GM23338 (cell line): Measurements from ENCODE around the gene RTN4RL2. TPM values are rescaled to one million over a fixed set of nuclear protein-coding genes. Genes with fewer than 3 reads are reported as not detected.

ENCODE experiments used
- ATAC-seq: fragments of 200-7000 bp; cut with Tn5 transposase; 3 replicates; pipeline ENCODE4 v1.9.1; 2020
- DNase-seq: peaks from one replicate; pipeline ENCODE4 v3.0.0-alpha.2; 2015; ENCODE audit warnings: low spot score
- H2AFZ ChIP-seq: fragments of 200-600 bp; sonication (generic); 2 replicates; pipeline ENCODE4 v1.8.0; 2016; ENCODE audit warnings: antibody characterized with exemption, mild to moderate bottlenecking, moderate library complexity
- H3F3A ChIP-seq: fragments of 200-600 bp; sonication (generic); replicated peaks from 2 replicates; pipeline ENCODE4 v1.8.0; 2017; ENCODE audit warnings: antibody characterized with exemption, mixed run types, low read depth
- H3K27ac ChIP-seq: fragments of 200-600 bp; sonication (generic); 2 replicates; pipeline ENCODE4 v1.6.1; 2016; ENCODE audit warnings: low read depth
- H3K27me3 ChIP-seq: fragments of 200-600 bp; sonication (generic); 2 replicates; pipeline ENCODE4 v1.8.0; 2016; ENCODE audit warnings: mild to moderate bottlenecking, mixed run types, moderate library complexity; ENCODE audit not compliant: insufficient read depth
- H3K36me3 ChIP-seq: fragments of 200-600 bp; sonication (generic); 2 replicates; pipeline ENCODE4 v1.8.0; 2016; ENCODE audit warnings: mild to moderate bottlenecking; ENCODE audit not compliant: insufficient read depth
- H3K4me1 ChIP-seq: fragments of 200-600 bp; sonication (generic); 2 replicates; pipeline ENCODE4 v1.8.0; 2016; ENCODE audit warnings: mild to moderate bottlenecking, moderate library complexity; ENCODE audit not compliant: insufficient read depth
- H3K4me2 ChIP-seq: fragments of 200-600 bp; sonication (generic); 2 replicates; pipeline ENCODE4 v1.7.1; 2017; ENCODE audit warnings: mixed run types
- H3K4me3 ChIP-seq: fragments of 200-600 bp; sonication (generic); 2 replicates; pipeline ENCODE4 v1.6.1; 2016; ENCODE audit warnings: mixed run types
- H3K79me2 ChIP-seq: fragments of 200-600 bp; sonication (generic); replicated peaks from 2 replicates; pipeline ENCODE4 v1.8.0; 2017; ENCODE audit warnings: mild to moderate bottlenecking; ENCODE audit not compliant: insufficient read depth
- H3K9me2 ChIP-seq: fragments of 200-600 bp; sonication (generic); 2 replicates; pipeline ENCODE4 v1.8.0; 2017; ENCODE audit not compliant: insufficient read depth
- H4K20me1 ChIP-seq: fragments of 200-600 bp; sonication (generic); replicated peaks from 2 replicates; pipeline ENCODE4 v1.8.0; 2017; ENCODE audit warnings: mild to moderate bottlenecking; ENCODE audit not compliant: insufficient read depth
- H3K27ac Mint-ChIP-seq: 2 replicates; pipeline ENCODE4 v1.8.0; 2020; ENCODE audit warnings: inconsistent platforms, mild to moderate bottlenecking, moderate library complexity, mixed read lengths
- H3K27me3 Mint-ChIP-seq: 3 replicates; pipeline ENCODE4 v1.8.0; 2022; ENCODE audit warnings: low read depth, mild to moderate bottlenecking, moderate library complexity, mixed read lengths, inconsistent platforms; ENCODE audit not compliant: insufficient read depth, poor library complexity
- H3K36me3 Mint-ChIP-seq: 3 replicates; pipeline ENCODE4 v1.8.0; 2021; ENCODE audit warnings: low read depth, mild to moderate bottlenecking, inconsistent platforms, moderate library complexity, mixed read lengths
- H3K4me1 Mint-ChIP-seq: 3 replicates; pipeline ENCODE4 v1.8.0; 2020; ENCODE audit warnings: mild to moderate bottlenecking, inconsistent platforms, mixed read lengths
- H3K4me3 Mint-ChIP-seq: 3 replicates; pipeline ENCODE4 v1.8.0; 2021; ENCODE audit warnings: moderate library complexity, mild to moderate bottlenecking, inconsistent platforms, mixed read lengths
- H3K9me3 Mint-ChIP-seq: 3 replicates; pipeline ENCODE4 v1.8.0; 2020; ENCODE audit warnings: moderate library complexity, mild to moderate bottlenecking, inconsistent platforms, mixed read lengths
- EZH2 ChIP-seq: fragments of 200-600 bp; sonication (generic); IDR thresholded peaks from one replicate; pipeline ENCODE4 v1.8.0; 2017; ENCODE audit warnings: antibody characterized with exemption, mild to moderate bottlenecking, low read depth; ENCODE audit not compliant: unreplicated experiment
- EZH2phosphoT487 ChIP-seq: fragments of 200-600 bp; sonication (generic); IDR thresholded peaks from one replicate; pipeline ENCODE4 v1.8.1; 2018; ENCODE audit warnings: antibody characterized with exemption; ENCODE audit not compliant: unreplicated experiment
- JUNB ChIP-seq: IDR thresholded peaks from one replicate; pipeline ENCODE4 v1.6.1; 2016; ENCODE audit warnings: antibody characterized with exemption; ENCODE audit not compliant: unreplicated experiment
- NANOG ChIP-seq: IDR thresholded peaks from 2 replicates; pipeline ENCODE4 v1.6.1; 2016; ENCODE audit warnings: antibody characterized with exemption, borderline replicate concordance
- POLR2AphosphoS5 ChIP-seq: IDR thresholded peaks from 2 replicates; pipeline ENCODE4 v1.6.1; 2016; ENCODE audit warnings: antibody characterized with exemption, low read depth
- ZNF331 ChIP-seq: fragments of 250-450 bp; sonication (Bioruptor Pico); IDR thresholded peaks from 2 replicates; pipeline ENCODE4 v1.5.0; 2020; ENCODE audit warnings: low read depth, mild to moderate bottlenecking, moderate library complexity
- polyA plus RNA-seq: library from polyadenylated mRNA; unstranded; fragments of >200 nt; fragmentation: Nextera tagmentation; extraction: Ambion mirVana; gene quantifications from 2 replicates; pipeline ENCODE4 v1.2.1, GENCODE V29; 2016
- total RNA-seq: library from RNA; depleted of rRNA; stranded (reverse); fragments of >200 nt; shearing (Covaris generic); gene quantifications from 2 replicates; pipeline ENCODE4 v1.2.3, GENCODE V29; 2014
- TF ChIP-seq, protein P1 (sequence below): fragments of 250-450 bp; sonication (Bioruptor Pico); IDR thresholded peaks from 2 replicates; pipeline ENCODE4 v1.5.0; 2020; ENCODE audit warnings: mild to moderate bottlenecking, moderate library complexity
- TF ChIP-seq, protein P2 (sequence below), 2 experiments: fragments of 200-600 bp in 1 of 2; sonication (generic) in 1 of 2; conservative IDR thresholded peaks; 2 replicates each; pipeline versions ENCODE4 v1.5.1 to v1.6.1; 2016 to 2017; ENCODE audit warnings: antibody characterized with exemption in 2 of 2, low read depth in 2 of 2, mild to moderate bottlenecking in 2 of 2, moderate library complexity in 1 of 2

RTN4RL2 gene
- total and polyA plus RNA-seq, 2 experiments from 2014 or later = 13.9 to 15.9 TPM

DNA sequence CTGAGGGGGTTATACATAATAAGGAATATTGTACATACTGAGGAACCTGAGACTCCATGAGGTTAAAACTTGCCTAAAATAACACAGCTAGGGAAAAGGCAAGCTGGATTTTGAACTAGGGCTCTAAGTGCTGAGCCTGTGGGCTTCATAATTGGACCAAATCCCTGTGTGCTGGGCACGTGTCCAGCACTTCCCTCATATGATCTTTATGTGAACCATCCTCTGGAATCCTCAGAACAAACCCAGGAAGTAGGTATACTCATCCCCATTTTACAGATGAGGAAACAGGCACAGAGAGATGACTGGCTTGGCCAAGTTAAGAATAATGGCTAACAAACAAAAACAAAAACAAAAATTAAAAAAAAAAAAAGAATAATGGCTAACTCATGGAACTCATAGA lies 14.9 kb downstream of the RTN4RL2 start (continued):
- TF ChIP-seq, protein P1, sequence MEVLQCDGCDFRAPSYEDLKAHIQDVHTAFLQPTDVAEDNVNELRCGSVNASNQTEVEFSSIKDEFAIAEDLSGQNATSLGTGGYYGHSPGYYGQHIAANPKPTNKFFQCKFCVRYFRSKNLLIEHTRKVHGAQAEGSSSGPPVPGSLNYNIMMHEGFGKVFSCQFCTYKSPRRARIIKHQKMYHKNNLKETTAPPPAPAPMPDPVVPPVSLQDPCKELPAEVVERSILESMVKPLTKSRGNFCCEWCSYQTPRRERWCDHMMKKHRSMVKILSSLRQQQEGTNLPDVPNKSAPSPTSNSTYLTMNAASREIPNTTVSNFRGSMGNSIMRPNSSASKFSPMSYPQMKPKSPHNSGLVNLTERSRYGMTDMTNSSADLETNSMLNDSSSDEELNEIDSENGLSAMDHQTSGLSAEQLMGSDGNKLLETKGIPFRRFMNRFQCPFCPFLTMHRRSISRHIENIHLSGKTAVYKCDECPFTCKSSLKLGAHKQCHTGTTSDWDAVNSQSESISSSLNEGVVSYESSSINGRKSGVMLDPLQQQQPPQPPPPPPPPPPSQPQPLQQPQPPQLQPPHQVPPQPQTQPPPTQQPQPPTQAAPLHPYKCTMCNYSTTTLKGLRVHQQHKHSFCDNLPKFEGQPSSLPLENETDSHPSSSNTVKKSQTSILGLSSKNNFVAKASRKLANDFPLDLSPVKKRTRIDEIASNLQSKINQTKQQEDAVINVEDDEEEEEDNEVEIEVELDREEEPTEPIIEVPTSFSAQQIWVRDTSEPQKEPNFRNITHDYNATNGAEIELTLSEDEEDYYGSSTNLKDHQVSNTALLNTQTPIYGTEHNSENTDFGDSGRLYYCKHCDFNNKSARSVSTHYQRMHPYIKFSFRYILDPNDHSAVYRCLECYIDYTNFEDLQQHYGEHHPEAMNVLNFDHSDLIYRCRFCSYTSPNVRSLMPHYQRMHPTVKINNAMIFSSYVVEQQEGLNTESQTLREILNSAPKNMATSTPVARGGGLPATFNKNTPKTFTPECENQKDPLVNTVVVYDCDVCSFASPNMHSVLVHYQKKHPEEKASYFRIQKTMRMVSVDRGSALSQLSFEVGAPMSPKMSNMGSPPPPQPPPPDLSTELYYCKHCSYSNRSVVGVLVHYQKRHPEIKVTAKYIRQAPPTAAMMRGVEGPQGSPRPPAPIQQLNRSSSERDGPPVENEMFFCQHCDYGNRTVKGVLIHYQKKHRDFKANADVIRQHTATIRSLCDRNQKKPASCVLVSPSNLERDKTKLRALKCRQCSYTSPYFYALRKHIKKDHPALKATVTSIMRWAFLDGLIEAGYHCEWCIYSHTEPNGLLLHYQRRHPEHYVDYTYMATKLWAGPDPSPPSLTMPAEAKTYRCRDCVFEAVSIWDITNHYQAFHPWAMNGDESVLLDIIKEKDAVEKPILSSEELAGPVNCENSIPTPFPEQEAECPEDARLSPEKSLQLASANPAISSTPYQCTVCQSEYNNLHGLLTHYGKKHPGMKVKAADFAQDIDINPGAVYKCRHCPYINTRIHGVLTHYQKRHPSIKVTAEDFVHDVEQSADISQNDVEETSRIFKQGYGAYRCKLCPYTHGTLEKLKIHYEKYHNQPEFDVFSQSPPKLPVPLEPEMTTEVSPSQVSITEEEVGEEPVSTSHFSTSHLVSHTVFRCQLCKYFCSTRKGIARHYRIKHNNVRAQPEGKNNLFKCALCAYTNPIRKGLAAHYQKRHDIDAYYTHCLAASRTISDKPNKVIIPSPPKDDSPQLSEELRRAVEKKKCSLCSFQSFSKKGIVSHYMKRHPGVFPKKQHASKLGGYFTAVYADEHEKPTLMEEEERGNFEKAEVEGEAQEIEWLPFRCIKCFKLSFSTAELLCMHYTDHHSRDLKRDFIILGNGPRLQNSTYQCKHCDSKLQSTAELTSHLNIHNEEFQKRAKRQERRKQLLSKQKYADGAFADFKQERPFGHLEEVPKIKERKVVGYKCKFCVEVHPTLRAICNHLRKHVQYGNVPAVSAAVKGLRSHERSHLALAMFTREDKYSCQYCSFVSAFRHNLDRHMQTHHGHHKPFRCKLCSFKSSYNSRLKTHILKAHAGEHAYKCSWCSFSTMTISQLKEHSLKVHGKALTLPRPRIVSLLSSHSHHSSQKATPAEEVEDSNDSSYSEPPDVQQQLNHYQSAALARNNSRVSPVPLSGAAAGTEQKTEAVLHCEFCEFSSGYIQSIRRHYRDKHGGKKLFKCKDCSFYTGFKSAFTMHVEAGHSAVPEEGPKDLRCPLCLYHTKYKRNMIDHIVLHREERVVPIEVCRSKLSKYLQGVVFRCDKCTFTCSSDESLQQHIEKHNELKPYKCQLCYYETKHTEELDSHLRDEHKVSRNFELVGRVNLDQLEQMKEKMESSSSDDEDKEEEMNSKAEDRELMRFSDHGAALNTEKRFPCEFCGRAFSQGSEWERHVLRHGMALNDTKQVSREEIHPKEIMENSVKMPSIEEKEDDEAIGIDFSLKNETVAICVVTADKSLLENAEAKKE = no peak
- TF ChIP-seq EZH2phosphoT487 (no peak), EZH2 (no peak), ZNF331 (CRISPR knock-in tag) (no peak), POLR2AphosphoS5 (no peak)
- TF ChIP-seq, protein P2, sequence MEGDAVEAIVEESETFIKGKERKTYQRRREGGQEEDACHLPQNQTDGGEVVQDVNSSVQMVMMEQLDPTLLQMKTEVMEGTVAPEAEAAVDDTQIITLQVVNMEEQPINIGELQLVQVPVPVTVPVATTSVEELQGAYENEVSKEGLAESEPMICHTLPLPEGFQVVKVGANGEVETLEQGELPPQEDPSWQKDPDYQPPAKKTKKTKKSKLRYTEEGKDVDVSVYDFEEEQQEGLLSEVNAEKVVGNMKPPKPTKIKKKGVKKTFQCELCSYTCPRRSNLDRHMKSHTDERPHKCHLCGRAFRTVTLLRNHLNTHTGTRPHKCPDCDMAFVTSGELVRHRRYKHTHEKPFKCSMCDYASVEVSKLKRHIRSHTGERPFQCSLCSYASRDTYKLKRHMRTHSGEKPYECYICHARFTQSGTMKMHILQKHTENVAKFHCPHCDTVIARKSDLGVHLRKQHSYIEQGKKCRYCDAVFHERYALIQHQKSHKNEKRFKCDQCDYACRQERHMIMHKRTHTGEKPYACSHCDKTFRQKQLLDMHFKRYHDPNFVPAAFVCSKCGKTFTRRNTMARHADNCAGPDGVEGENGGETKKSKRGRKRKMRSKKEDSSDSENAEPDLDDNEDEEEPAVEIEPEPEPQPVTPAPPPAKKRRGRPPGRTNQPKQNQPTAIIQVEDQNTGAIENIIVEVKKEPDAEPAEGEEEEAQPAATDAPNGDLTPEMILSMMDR (conservative IDR thresholded peaks at IDR 0.05; ENCODE audit: low read depth in 2 of 2) = no peak

DNA sequence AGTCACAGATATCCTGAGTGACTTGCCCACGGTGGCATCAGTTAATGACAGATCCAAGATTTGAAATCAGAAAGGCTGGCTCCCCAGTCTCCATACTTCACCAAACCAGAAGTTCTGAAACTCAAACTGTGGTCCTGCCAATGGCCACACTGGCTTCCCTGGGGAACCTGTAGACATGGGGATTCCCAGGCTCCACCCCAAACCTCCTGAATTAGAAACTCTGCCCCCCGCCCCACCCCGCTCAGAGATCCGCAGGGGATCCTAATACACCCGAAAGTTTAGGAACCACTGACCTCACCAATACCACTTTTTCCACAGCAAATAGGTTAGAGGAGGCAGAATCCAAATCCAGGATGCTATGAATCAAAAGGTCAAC lies 15.3 kb downstream of the RTN4RL2 start:
- peaks cover 53% of the 10 kb centered on the region for H3K27me3 Mint-ChIP-seq
- H3K9me3 Mint-ChIP-seq = no peaks in the 10 kb centered on the region; the same call in 2 of the 3 replicates
- no peak for DNase-seq
- TF ChIP-seq POLR2AphosphoS5 = no peak
- no peak for TF ChIP-seq NANOG
- TF ChIP-seq JUNB = no peak
- TF ChIP-seq ZNF331 (CRISPR knock-in tag) = no peak
- TF ChIP-seq, protein P2 (conservative IDR thresholded peaks at IDR 0.05; ENCODE audit: low read depth in 2 of 2) = no peak
- peak; percentile 7 for TF ChIP-seq EZH2
- no peaks in the 10 kb centered on the region; the same call in 1 of the 2 replicates for H4K20me1 ChIP-seq
- H3K27ac ChIP-seq = no peak overlapping the region
- H3K36me3 ChIP-seq = no peaks in the 10 kb centered on the region
- H3K4me3 ChIP-seq = peak overlapping the region; percentile 65
- peaks cover 66% of the 10 kb centered on the region for H3K4me1 Mint-ChIP-seq
- peaks cover 18% of the 10 kb centered on the region for H3K36me3 Mint-ChIP-seq
- peaks cover 43% of the 10 kb centered on the region for H3K27me3 ChIP-seq
- peak overlapping the region; percentile 97 for H3K4me2 ChIP-seq
- H3K79me2 ChIP-seq = no peaks in the 10 kb centered on the region
- H3F3A ChIP-seq = peaks cover 15% of the 10 kb centered on the region; the same call in 1 of the 2 replicates
- peak overlapping the region; percentile 80 for H3K27ac Mint-ChIP-seq
- peaks cover 60% of the 10 kb centered on the region for H3K4me1 ChIP-seq
- ATAC-seq = no peak
- H3K9me2 ChIP-seq = no peaks in the 10 kb centered on the region
- H3K4me3 Mint-ChIP-seq = peak overlapping the region; percentile 68
- H2AFZ ChIP-seq = no peak overlapping the region; the same call in 1 of the 2 replicates
